Epithelial cell of esophagus (primary cell): ENCODE data around the gene SLC6A6.
A peak's percentile ranks its signal among the peaks of the same experiment; 100 is the strongest.

Experiments used
- DNase-seq: peaks from one replicate; pipeline ENCODE4 v3.0.0; 2010; ENCODE audit warnings: low read depth
- H3K4me3 ChIP-seq: 2 replicates; pipeline ENCODE4 v1.5.1; 2011; ENCODE audit warnings: mild to moderate bottlenecking, low read length, control low read depth
- TF ChIP-seq, protein P1 (sequence below): IDR thresholded peaks from 2 replicates; pipeline ENCODE4 v1.5.1; 2011; ENCODE audit warnings: low read depth, mild to moderate bottlenecking, low read length, control low read depth, inconsistent platforms; ENCODE audit not compliant: insufficient read depth; ENCODE audit errors: missing control alignments

Gene SLC6A6

DNA sequence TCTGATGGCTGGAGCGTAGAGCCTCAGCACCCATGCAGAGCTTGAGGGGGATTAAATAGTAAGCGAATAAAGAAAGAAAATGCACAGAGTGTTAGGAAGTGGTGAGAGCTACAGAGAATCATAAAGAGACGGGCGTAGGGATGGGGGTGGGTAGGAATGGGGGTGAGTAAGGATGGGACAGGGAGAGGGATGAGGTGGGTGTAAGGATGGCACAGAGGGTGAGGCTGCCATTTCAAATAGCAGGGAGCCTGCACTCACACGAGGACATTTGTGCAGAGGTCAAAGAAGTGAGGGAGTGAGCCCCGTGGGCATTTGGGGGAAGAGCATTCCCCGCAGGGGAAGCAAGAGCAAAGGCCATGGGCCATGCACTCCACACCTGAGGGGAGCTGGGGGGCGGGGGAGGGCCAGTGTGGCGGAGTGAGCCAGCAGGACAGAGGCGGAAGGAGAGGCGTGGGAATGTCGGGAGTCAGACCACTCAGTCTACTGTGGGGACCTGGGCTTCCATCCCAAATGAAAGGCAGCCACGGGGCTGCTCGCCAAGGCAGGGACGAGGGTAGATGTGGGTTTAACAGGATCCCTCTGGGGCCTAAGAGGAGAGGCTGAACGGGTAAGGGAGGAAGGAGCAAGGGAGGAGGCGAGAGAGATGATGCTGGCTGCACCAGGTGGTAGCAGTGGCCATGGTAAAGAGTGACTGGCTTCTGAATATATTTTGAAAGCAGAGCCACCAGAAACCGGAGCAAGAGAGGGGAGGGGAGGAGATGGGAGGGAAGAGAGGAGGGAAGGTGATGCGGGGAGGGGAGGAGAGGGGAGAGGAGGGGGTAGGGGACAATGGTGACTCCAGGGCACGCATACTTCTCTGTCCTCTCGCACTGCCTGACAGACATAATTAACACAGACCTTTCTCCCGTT, 35.2 kb upstream of the SLC6A6 start:
- no peak for DNase-seq
- no peak overlapping the region for H3K4me3 ChIP-seq
- TF ChIP-seq, protein P1, sequence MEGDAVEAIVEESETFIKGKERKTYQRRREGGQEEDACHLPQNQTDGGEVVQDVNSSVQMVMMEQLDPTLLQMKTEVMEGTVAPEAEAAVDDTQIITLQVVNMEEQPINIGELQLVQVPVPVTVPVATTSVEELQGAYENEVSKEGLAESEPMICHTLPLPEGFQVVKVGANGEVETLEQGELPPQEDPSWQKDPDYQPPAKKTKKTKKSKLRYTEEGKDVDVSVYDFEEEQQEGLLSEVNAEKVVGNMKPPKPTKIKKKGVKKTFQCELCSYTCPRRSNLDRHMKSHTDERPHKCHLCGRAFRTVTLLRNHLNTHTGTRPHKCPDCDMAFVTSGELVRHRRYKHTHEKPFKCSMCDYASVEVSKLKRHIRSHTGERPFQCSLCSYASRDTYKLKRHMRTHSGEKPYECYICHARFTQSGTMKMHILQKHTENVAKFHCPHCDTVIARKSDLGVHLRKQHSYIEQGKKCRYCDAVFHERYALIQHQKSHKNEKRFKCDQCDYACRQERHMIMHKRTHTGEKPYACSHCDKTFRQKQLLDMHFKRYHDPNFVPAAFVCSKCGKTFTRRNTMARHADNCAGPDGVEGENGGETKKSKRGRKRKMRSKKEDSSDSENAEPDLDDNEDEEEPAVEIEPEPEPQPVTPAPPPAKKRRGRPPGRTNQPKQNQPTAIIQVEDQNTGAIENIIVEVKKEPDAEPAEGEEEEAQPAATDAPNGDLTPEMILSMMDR, result no peak

DNA sequence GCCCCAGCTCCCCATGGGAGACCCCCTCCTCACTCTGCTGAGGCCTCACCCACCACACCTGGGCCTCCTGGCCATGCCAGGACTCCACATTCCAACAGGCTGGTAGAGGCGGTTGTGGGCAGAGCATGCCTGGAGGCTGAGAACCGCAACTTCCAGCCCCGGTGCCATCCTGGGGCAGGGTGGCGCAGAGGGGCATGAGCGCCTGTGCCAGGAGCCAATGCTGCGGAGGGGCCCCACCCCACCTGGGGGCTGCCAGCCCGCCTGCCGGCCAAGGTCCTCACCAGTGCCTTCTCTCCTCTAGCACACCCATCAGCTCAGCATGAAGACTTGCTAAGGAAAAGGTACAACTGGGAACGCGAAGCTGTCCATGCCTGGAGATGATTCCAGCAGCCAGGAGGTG, 34.3 kb upstream of the SLC6A6 start:
- TF ChIP-seq, protein P1, result peak; percentile 5
- DNase-seq, result no peak
- H3K4me3 ChIP-seq, result no peak overlapping the region

DNA sequence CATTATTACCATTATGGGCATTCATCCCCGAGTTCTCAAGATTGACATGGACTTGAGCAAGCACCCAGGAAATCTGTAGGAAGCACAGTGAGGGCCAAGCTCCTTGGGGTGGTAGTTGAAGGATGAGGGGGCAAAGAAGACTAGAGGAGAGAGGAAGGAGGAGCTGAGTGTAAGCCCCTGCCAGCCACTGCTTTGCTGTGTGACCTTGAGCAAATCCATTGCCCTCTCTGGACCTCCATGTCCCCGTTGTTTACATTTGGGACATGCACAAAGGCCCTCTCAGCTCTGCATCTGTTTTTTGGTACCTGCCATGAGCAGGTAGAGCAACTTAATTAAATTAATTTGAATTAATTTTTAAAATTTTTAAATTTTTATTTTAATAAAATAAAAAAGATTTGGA, 33.5 kb upstream of the SLC6A6 start:
- TF ChIP-seq, protein P1, result no peak
- no peak overlapping the region for H3K4me3 ChIP-seq
- no peak for DNase-seq

DNA sequence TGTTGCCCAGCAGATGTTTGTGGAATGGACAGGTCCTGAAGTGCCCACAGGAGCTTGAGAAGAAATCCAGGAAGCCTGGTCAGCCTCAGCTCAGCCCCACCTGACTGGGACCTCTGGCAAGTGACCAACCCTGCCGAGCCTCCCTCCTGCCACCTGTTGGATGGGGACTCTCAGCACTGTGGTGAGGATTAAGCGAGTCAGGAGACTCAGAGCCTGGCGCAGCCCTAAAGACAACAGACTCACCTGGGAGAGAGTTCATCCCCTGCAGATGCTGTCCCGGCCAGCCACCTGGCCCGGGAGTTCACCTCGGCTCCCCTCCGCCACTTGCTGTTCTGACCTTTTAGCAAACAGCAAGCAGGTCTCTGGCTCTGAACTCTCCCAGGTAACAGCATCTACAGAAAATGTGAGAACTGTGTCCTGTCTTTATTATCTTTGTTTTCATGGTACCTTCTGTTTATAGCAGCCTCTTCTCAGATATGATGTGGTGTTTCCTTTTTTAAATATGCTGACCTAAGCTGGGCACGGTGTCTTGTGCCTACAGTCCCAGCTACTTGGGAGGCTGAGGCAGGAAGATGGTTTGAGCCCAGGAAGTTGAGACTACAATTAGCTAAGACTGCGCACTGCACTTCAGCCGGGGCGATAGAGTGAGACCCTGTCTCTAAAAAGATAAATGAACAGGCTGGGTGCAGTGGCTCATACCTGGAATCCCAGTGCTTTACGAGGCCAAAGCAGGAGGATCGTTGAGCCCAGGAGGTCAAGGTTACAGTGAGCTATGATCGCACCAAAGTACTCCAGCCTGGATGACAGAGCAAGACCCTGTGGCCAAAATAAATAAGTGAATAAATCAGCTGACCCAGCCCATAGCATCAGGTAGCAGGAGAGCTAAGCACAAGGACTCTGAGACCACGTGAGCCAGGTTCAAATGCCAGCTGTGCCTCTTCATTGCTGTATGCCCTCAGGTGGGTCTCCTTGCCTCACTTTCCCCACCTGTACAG, 32.4 kb upstream of the SLC6A6 start:
- DNase-seq, result peak; percentile 30
- TF ChIP-seq, protein P1, result peak; percentile 44
- no peak overlapping the region for H3K4me3 ChIP-seq

DNA sequence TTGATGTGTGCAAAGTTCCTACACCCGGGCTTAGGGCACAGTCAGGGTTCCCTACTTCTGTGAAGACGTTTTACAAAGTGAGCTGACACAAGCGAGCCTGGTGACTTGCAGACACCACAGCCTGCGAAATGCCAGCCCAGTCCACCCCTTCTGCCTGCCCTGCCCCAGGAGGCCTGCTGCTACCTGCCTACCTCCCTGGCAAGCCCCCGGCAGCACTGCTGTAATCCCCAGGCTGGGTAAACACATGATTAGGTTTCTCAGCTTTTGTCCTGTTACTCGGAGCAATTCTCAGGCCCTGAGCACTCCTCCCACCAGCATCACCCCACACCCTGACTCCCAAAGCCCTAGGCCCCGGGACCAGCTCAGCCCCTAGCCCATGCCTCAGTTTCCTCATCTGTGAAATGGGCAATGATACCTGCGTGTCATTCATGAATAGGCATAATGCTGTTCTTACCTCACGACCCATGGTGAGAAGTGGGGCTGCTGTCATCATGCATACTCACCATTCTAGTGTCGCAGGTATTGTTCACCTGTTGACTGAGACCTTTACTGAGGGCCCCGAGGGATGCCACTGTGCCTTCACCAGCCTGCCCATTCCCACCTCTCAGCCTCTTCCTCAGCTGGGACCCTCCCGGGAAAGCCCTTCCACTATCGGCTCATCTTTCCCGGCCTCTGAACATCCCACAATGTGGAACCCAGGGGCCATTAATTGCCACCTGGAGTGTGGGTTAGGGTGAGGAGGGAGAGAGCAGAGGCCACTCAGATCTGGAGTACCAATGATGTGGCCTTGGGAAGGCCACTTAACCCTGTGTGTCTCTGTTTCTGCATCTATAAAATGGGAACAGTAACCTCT, 31.5 kb upstream of the SLC6A6 start:
- no peak overlapping the region for H3K4me3 ChIP-seq
- TF ChIP-seq, protein P1, result no peak
- DNase-seq, result peak; percentile 87
